ENCODE measurements around the gene OLFM1. TPM values are rescaled to one million over a fixed set of nuclear protein-coding genes. Genes with fewer than 3 reads are reported as not detected.

The OLFM1 gene
- total and polyA plus RNA-seq, 2 of the 4 experiments (the other 2 are of a cell fraction) = 0.36 to 0.38 TPM

DNA sequence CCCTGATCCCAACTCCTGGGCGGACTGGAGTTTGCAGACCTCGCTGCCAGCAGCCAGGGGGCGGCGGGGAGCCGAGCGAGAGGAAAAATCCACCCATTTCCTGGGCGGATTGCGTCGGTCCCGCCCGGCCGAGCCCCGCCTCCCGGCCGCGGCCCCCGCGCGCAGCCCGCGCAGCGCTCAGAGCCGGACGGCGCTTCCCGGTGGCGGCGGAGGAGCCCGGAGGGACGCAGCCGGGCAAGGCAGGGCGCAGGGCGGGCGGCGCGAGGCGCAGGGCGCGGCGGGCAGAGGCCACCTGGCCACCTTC, at the start of gene OLFM1 (continued):
- TF ChIP-seq POLR2A (IDR thresholded peaks at IDR 0.05; ENCODE audit: low read depth, low read length) = no peak

DNA sequence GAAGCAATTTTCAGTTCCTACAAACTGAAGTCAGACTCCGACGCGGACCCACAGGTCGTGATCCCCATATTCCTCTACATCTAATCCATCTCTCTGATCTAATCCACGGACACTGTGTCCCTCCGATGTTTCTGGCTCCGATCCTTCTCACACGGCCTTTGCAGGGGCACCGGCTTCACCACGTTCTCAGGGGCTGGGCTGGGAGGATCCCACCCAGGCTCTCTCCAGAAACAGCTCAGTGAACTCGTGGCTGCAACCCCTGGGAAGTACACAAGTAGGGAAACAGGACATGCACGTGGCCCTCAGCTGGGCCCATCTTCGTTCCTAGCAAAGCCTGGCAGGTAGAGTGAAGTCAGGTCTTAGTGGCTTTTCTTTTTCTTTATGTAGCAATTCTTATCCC, 49.1 kb upstream of the OLFM1 start:
- WGBS, 2 experiments (ENCODE audit: extremely low coverage in 2 of 2, insufficient read length in 1 of 2) = 18% methylated on average over 5 of the region's 13 CpGs; no CpG with 5 or more reads in 1 of the 2 experiments
- H2BK20ac ChIP-seq (ENCODE audit: low read depth, low read length) = no peak overlapping the region
- no peak overlapping the region for H3K4ac ChIP-seq (ENCODE audit: low read depth, low read length)
- H2AK9ac ChIP-seq (replicated peaks; ENCODE audit: low read depth, low read length, poor library complexity) = no peak overlapping the region
- TF ChIP-seq FOS (IDR thresholded peaks at IDR 0.05; ENCODE audit: low read depth, low read length) (no peak), NFE2L2 (IDR thresholded peaks at IDR 0.05; ENCODE audit: low read depth, low read length) (no peak), MAFK (IDR thresholded peaks at IDR 0.05; ENCODE audit: low read depth, low read length) (no peak), MAZ (IDR thresholded peaks at IDR 0.05; ENCODE audit: borderline replicate concordance, low read depth, low read length) (no peak), RCOR1 (IDR thresholded peaks at IDR 0.05; ENCODE audit: insufficient replicate concordance, low read length) (no peak), RAD21 (IDR thresholded peaks at IDR 0.05; ENCODE audit: low read length) (no peak), BHLHE40 (IDR thresholded peaks at IDR 0.05; ENCODE audit: low read depth, low read length) (no peak), MXI1 (IDR thresholded peaks at IDR 0.05; ENCODE audit: borderline replicate concordance, low read depth, low read length) (no peak), POLR2A (IDR thresholded peaks at IDR 0.05; ENCODE audit: low read depth, low read length) (no peak)
- TF ChIP-seq, protein P1, sequence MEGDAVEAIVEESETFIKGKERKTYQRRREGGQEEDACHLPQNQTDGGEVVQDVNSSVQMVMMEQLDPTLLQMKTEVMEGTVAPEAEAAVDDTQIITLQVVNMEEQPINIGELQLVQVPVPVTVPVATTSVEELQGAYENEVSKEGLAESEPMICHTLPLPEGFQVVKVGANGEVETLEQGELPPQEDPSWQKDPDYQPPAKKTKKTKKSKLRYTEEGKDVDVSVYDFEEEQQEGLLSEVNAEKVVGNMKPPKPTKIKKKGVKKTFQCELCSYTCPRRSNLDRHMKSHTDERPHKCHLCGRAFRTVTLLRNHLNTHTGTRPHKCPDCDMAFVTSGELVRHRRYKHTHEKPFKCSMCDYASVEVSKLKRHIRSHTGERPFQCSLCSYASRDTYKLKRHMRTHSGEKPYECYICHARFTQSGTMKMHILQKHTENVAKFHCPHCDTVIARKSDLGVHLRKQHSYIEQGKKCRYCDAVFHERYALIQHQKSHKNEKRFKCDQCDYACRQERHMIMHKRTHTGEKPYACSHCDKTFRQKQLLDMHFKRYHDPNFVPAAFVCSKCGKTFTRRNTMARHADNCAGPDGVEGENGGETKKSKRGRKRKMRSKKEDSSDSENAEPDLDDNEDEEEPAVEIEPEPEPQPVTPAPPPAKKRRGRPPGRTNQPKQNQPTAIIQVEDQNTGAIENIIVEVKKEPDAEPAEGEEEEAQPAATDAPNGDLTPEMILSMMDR (conservative IDR thresholded peaks at IDR 0.05; ENCODE audit: low read depth, low read length) = no peak
- H3K23ac ChIP-seq (ENCODE audit: low read depth, low read length) = no peak overlapping the region
- H3K27me3 ChIP-seq (ENCODE audit: control insufficient read depth, insufficient read depth, low read length) = peaks cover 1% of the 10 kb centered on the region; the same call in 1 of the 2 replicates
- H3K27ac ChIP-seq (ENCODE audit: insufficient read depth, low read length) = no peak overlapping the region
- H3K9ac ChIP-seq (ENCODE audit: low read depth, low read length) = no peak overlapping the region
- H4K91ac ChIP-seq (ENCODE audit: insufficient read depth, low read depth, low read length) = no peak overlapping the region
- POLR2A ChIA-PET (ENCODE audit: unreplicated experiment) = no interaction called here
- H3K14ac ChIP-seq (replicated peaks; ENCODE audit: low read depth, low read length) = no peak overlapping the region
- H3K18ac ChIP-seq (ENCODE audit: low read depth, low read length) = no peak overlapping the region
- no peak overlapping the region for H2BK5ac ChIP-seq (ENCODE audit: low read depth, low read length, poor library complexity, severe bottlenecking)
- CTCF ChIA-PET = no interaction called here
- H2BK120ac ChIP-seq (ENCODE audit: low read depth, low read length) = no peak overlapping the region
- H2BK15ac ChIP-seq (ENCODE audit: low read depth, low read length) = no peak overlapping the region
- intact Hi-C loops (cut with micrococcal nuclease) = no loop called here
- H3K9me3 ChIP-seq (ENCODE audit: control insufficient read depth, insufficient read depth, low read length) = no peaks in the 10 kb centered on the region
- no peak overlapping the region for H4K5ac ChIP-seq (ENCODE audit: low read depth, low read length)
- in situ Hi-C loops (cut with MboI; ENCODE audit: low sequenced_read_pairs) = no loop called here
- H3K56ac ChIP-seq (ENCODE audit: extremely low read depth, insufficient read depth, low read length) = no peak overlapping the region
- H3K36me3 ChIP-seq (ENCODE audit: control insufficient read depth, insufficient read depth, low read length) = no peaks in the 10 kb centered on the region
- H3K9me1 ChIP-seq (ENCODE audit: insufficient read depth, low read length) = no peaks in the 10 kb centered on the region
- H3K4me2 ChIP-seq (ENCODE audit: low read depth, low read length) = no peak overlapping the region
- no peaks in the 10 kb centered on the region for H3K79me1 ChIP-seq (ENCODE audit: low read depth in 1 of 2, low read length in 2 of 2)
- no peaks in the 10 kb centered on the region for H3K4me1 ChIP-seq (ENCODE audit: control insufficient read depth, insufficient read depth, low read length)
- no peak for ATAC-seq (ENCODE audit: low read depth)
- no peak overlapping the region for H2AK5ac ChIP-seq (ENCODE audit: low read depth, low read length)
- DNase-seq = no peak
- no peaks in the 10 kb centered on the region for H4K20me1 ChIP-seq (ENCODE audit: insufficient read depth, low read length)
- BruUV-seq (replicated peaks) = no TSS peak
- no peak overlapping the region for H4K8ac ChIP-seq (ENCODE audit: low read depth in 2 of 2, low read length in 2 of 2)
- dilution Hi-C loops (cut with HindIII; ENCODE audit: low sequenced_read_pairs, unreplicated experiment) = no loop called here
- no peak overlapping the region for H3K4me3 ChIP-seq (ENCODE audit: insufficient read depth, low read depth, low read length)
- no peak overlapping the region for H2AFZ ChIP-seq (replicated peaks; ENCODE audit: low read length, poor library complexity)

Data from IMR-90 (cell line).